Epithelial cell of proximal tubule (primary cell): ENCODE results near the gene NPAS3. TPM values are rescaled to one million over a fixed set of nuclear protein-coding genes. Genes with fewer than 3 reads are reported as not detected.

Source experiments
- DNase-seq: peaks from one replicate; pipeline ENCODE4 v3.0.0-alpha.2; 2011; ENCODE audit warnings: low read depth
- H3K4me3 ChIP-seq: 2 replicates; pipeline ENCODE4 v1.5.1; 2011; ENCODE audit warnings: low read depth, mild to moderate bottlenecking, low read length
- total RNA-seq: library from RNA; depleted of rRNA; stranded (reverse); fragments of >200 nt; gene quantifications from 2 replicates; pipeline ENCODE4 v1.2.3, GENCODE V29; 2015
- TF ChIP-seq, protein P1 (sequence below): conservative IDR thresholded peaks from 2 replicates; pipeline ENCODE4 v1.5.1; 2012; ENCODE audit warnings: low read depth, mild to moderate bottlenecking, low read length

Gene NPAS3
- total RNA-seq, 1 donor from 2014 or later = 0.35 TPM

DNA sequence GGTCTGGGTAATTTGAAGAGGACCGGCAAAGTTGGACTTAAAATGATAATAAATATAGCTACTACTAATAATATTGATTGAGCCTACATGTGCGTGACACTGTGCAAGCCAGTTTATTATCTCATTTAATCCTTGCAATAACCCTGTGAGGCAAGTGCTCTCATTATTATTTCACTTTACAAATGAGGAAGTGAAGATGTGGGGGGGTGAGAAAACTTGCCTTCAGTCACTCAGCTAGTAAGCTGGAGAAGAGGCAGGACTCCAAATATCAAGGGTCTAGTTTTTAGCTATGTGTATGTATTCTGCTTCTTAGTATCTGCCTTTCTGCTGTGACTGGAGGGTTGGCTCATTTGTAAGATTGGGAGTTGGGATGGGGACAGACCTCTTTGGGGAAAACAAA, 39.2 kb downstream of the NPAS3 start:
- DNase-seq = no peak
- TF ChIP-seq, protein P1, sequence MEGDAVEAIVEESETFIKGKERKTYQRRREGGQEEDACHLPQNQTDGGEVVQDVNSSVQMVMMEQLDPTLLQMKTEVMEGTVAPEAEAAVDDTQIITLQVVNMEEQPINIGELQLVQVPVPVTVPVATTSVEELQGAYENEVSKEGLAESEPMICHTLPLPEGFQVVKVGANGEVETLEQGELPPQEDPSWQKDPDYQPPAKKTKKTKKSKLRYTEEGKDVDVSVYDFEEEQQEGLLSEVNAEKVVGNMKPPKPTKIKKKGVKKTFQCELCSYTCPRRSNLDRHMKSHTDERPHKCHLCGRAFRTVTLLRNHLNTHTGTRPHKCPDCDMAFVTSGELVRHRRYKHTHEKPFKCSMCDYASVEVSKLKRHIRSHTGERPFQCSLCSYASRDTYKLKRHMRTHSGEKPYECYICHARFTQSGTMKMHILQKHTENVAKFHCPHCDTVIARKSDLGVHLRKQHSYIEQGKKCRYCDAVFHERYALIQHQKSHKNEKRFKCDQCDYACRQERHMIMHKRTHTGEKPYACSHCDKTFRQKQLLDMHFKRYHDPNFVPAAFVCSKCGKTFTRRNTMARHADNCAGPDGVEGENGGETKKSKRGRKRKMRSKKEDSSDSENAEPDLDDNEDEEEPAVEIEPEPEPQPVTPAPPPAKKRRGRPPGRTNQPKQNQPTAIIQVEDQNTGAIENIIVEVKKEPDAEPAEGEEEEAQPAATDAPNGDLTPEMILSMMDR = no peak
- H3K4me3 ChIP-seq = no peak overlapping the region

DNA sequence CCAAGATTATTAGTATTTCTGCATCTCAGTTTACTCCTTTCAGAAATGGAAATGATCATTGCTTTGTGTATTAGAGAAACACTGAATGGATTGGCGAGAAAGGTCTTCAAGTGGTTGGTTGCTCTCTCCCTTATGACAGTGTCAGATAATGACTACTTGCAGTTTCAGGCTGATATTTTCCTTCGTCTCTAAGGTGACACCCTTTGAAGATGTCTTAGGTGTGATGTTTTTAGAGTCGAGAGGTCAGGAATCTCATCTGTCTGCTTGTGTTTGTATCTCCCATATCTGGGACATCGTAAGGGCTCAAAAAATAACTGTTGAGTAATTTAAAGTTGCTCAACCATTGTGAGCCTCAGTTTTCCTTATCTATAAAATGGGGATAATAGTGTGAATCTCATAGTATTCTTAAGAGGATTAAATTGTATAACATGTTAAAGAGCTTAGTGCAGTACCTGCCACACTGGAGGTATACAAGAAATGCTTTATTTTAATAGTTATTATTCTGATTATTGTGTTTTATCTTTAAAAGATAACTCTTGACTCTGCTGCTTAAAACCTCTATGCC, 40.1 kb downstream of the NPAS3 start:
- H3K4me3 ChIP-seq = no peak overlapping the region
- TF ChIP-seq, protein P1 = no peak
- no peak for DNase-seq

DNA sequence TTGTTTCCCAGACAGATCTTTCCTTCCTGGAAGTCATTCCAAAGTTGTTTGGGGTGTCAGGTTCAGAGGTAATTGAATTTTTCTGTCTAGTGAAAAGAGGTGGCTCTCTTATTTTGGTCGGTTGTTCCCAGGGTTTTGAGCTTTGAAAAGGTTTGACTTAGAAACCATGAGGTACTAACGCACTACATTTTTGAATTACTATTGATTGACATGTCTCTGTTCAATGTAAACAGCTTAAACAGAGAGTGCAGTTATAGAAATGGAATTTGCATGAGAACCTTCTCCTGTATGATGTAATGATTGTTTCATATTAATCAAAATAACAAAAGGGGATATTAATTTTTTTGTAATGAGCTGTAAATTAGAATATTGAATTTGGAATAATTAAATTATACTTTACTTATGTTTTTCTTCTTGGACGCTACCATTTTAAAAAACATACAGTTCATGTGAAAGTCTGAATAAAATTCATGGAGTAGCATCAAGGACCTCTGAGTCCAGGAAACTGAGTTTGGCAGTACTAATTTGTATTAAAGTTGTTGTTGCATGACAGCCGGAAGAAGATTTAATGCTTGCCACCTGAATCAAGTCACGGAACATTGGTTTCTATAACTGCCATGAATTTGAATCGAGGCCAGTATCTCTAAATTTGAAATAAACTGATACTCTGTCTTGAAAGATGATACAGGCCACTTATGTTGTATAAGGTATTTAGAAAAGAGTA, 41.7 kb downstream of the NPAS3 start:
- no peak overlapping the region for H3K4me3 ChIP-seq
- DNase-seq = no peak
- TF ChIP-seq, protein P1 = no peak

DNA sequence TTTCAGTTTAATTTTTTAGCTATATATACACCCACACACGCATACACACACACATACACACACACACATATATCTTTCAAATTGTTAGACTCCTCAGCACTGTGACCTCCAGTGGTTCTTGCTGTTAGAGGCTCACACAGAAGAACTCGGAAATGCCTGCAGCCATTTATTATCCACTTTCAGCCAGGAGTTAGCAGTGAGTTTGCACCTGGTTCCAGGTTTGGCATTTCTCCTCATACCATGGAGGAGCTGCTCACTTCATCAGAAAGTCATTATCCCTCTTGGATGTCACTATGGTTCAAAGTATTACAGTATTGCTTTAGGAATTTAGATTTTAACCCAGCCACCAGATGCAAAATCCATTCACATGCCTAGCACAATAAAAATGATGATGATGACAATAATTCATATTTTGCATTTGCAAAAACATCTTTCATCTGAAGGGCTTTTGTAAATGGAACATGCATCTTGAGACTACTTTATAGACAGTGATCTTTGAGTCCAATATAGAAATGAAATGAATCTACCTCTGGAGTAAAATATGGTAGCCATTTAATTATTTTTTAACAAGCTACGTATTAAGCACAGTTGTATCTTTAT, 42.3 kb downstream of the NPAS3 start:
- no peak overlapping the region for H3K4me3 ChIP-seq
- no peak for DNase-seq
- TF ChIP-seq, protein P1 = no peak

DNA sequence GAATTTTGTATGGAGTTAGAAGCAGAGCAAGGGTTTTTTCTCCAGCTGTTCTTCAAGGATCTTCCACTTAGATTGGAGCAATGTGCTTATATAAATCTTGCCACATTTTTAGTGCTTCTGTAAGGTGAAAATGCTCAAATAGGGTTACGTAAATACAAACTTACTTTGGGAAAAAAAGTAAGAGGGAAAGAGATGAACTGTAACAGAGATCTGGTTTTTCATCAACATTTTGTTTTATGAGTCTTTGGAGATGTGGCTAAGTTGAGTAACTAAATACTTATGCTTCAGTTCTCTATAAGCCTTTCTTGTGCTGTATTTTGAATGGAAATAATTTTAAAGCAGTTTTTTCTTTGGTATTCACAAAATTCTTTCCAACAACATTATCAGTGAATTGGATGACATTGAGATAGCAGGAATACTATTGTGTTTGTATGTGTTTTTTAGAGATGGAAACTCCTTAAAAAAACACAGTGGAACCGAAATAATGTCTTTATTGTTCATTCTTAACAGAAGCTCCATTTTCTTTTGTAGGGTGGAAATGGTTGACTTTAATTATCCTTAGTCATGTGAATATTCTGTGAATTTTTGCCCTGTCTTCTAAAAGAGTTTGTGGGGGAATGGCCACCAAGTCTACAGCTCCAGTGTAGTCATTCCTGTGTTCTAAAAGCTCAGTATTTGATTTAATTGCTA, 45.7 kb downstream of the NPAS3 start:
- DNase-seq = no peak
- TF ChIP-seq, protein P1 = no peak
- no peak overlapping the region for H3K4me3 ChIP-seq

DNA sequence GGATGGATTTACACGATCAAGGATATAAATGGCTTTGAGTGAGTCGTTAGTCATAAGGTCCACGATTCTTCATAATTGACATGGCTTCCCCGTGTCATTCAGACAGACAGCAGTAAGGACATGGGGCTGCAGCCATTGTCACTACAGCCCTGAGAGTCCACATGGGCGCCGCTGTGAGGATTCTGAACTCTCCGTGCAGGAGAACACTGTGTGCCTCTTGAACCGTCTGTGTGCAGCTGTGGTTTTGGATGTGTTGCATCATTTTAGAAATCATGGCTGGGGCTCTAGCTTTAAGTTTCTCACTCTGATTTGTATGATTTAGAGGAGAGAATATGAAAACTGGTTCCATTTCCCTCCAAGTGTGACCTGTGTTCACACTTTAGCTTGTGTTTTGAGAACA, 47.2 kb downstream of the NPAS3 start:
- TF ChIP-seq, protein P1 = no peak
- DNase-seq = no peak
- H3K4me3 ChIP-seq = no peak overlapping the region
